GM06990 (cell line): ENCODE results near the gene BRINP1.

Experiments
- DNase-seq: peaks from one replicate; pipeline ENCODE4 v3.0.0-alpha.2; 2011; ENCODE audit not compliant: insufficient read length; ENCODE audit errors: extremely low read depth
- H3K27me3 ChIP-seq: replicated peaks from 2 replicates; pipeline ENCODE4 v1.6.0; 2011; ENCODE audit warnings: low read length; ENCODE audit not compliant: control insufficient read depth, insufficient read depth
- H3K36me3 ChIP-seq: 2 replicates; pipeline ENCODE4 v1.5.1; 2011; ENCODE audit warnings: low read length; ENCODE audit not compliant: control insufficient read depth, insufficient read depth
- H3K4me3 ChIP-seq: replicated peaks from 2 replicates; pipeline ENCODE4 v1.5.1; 2011; ENCODE audit warnings: low read depth, mild to moderate bottlenecking, control low read depth, low read length
- CTCF ChIP-seq: IDR thresholded peaks from 2 replicates; pipeline ENCODE4 v1.5.1; 2011; ENCODE audit warnings: low read length, control low read depth, mild to moderate bottlenecking, inconsistent platforms; ENCODE audit not compliant: insufficient read depth, poor library complexity, severe bottlenecking

The BRINP1 gene

GRCh38 chr9:119283078-119283794 lies 86.0 kb downstream of the BRINP1 start:
- no peaks in the 10 kb centered on the region for H3K36me3 ChIP-seq
- DNase-seq = no peak
- TF ChIP-seq CTCF = no peak
- H3K4me3 ChIP-seq = no peak overlapping the region
- no peaks in the 10 kb centered on the region for H3K27me3 ChIP-seq

GRCh38 chr9:119282476-119283077 lies 86.7 kb downstream of the BRINP1 start:
- H3K27me3 ChIP-seq = no peaks in the 10 kb centered on the region
- H3K36me3 ChIP-seq = no peaks in the 10 kb centered on the region
- H3K4me3 ChIP-seq = no peak overlapping the region
- TF ChIP-seq CTCF = no peak
- DNase-seq = no peak

GRCh38 chr9:119280740-119281485 lies 88.3 kb downstream of the BRINP1 start:
- Histone ChIP-seq H3K36me3 (no peaks in the 10 kb centered on the region), H3K4me3 (no peak overlapping the region), H3K27me3 (no peaks in the 10 kb centered on the region)
- no peak for TF ChIP-seq CTCF
- DNase-seq = no peak

- Histone ChIP-seq H3K27me3 (no peaks in the 10 kb centered on the region), H3K4me3 (no peak overlapping the region), H3K36me3 (no peaks in the 10 kb centered on the region)
- DNase-seq = no peak
- no peak for TF ChIP-seq CTCF
These were observed 91.1 kb downstream of the BRINP1 start for GRCh38 chr9:119278171-119278570.

GRCh38 chr9:119273984-119274665 lies 95.1 kb downstream of the BRINP1 start:
- DNase-seq = no peak

More at GRCh38 chr9:119273984-119274665, 95.1 kb downstream of the BRINP1 start:
- Histone ChIP-seq H3K36me3 (no peaks in the 10 kb centered on the region), H3K27me3 (no peaks in the 10 kb centered on the region; the same call in 1 of the 2 replicates), H3K4me3 (no peak overlapping the region)
- TF ChIP-seq CTCF = no peak
